HFFc6 (cell line): ENCODE results near the gene PACSIN1. TPM values are rescaled to one million over a fixed set of nuclear protein-coding genes. Genes with fewer than 3 reads are reported as not detected.

ENCODE experiments used
- DNase-seq: peaks from one replicate; pipeline ENCODE4 v3.0.0-alpha.2; 2018
- H3K27ac Mint-ChIP-seq: 2 replicates; pipeline ENCODE4 v1.8.0; 2020; ENCODE audit warnings: mild to moderate bottlenecking, mixed read lengths
- H3K27me3 Mint-ChIP-seq: 2 replicates; pipeline ENCODE4 v1.8.0; 2021; ENCODE audit warnings: mild to moderate bottlenecking, moderate library complexity, mixed read lengths; ENCODE audit not compliant: insufficient read depth
- H3K36me3 Mint-ChIP-seq: 2 replicates; pipeline ENCODE4 v1.8.0; 2021; ENCODE audit warnings: low read depth, mixed read lengths
- H3K4me1 Mint-ChIP-seq: 2 replicates; pipeline ENCODE4 v1.8.0; 2020; ENCODE audit warnings: low read depth, mixed read lengths
- H3K4me3 Mint-ChIP-seq: 2 replicates; pipeline ENCODE4 v1.8.0; 2020; ENCODE audit warnings: mild to moderate bottlenecking, moderate library complexity, mixed read lengths
- H3K9me3 Mint-ChIP-seq: 2 replicates; pipeline ENCODE4 v1.8.0; 2020; ENCODE audit warnings: mild to moderate bottlenecking, mixed read lengths
- total RNA-seq, 6 experiments: library from RNA; stranded (reverse); fragmentation: NEBNext Ultra II Directional; extraction: Animal tissue kit (Norgen Biotek cat#: 25700); gene quantifications; 2 replicates in 1 of 6; 3 replicates in 5 of 6; pipeline ENCODE4 v1.2.3, GENCODE V29; 2021
- TF ChIP-seq, protein P1 (sequence below): fragments of 200-600 bp; sonication (generic); IDR thresholded peaks from 2 replicates; pipeline ENCODE4 v1.5.0; 2021; ENCODE audit warnings: antibody characterized with exemption, mild to moderate bottlenecking

The PACSIN1 gene
- total RNA-seq, 6 experiments from 2014 or later, result not detected

DNA sequence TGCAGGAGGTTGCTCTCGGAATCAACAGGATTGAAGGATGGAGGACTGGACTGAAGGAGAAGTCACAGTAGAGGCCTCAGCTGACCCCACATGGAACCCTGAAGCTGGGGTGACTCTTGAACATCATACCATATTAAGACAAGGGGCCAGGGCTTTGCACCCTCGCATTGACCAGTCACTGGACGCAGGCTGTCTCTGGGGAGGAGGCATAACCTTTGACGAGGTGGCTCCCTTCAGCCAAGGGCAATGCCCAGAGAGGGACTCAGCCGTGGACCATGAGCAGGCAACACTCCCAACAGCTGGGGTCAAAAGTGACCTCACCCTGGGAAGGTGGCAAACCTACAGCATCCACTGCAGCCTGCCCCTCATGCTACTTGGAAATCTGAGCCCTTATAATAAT is 21.7 kb downstream of the PACSIN1 start:
- no peak for DNase-seq
- TF ChIP-seq, protein P1, sequence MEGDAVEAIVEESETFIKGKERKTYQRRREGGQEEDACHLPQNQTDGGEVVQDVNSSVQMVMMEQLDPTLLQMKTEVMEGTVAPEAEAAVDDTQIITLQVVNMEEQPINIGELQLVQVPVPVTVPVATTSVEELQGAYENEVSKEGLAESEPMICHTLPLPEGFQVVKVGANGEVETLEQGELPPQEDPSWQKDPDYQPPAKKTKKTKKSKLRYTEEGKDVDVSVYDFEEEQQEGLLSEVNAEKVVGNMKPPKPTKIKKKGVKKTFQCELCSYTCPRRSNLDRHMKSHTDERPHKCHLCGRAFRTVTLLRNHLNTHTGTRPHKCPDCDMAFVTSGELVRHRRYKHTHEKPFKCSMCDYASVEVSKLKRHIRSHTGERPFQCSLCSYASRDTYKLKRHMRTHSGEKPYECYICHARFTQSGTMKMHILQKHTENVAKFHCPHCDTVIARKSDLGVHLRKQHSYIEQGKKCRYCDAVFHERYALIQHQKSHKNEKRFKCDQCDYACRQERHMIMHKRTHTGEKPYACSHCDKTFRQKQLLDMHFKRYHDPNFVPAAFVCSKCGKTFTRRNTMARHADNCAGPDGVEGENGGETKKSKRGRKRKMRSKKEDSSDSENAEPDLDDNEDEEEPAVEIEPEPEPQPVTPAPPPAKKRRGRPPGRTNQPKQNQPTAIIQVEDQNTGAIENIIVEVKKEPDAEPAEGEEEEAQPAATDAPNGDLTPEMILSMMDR, result no peak
- H3K36me3 Mint-ChIP-seq, result no peaks in the 10 kb centered on the region
- no peak overlapping the region for H3K4me3 Mint-ChIP-seq
- H3K9me3 Mint-ChIP-seq, result no peaks in the 10 kb centered on the region
- H3K27ac Mint-ChIP-seq, result no peak overlapping the region
- peaks cover 21% of the 10 kb centered on the region for H3K27me3 Mint-ChIP-seq
- peaks cover 5% of the 10 kb centered on the region; the same call in 1 of the 2 replicates for H3K4me1 Mint-ChIP-seq

DNA sequence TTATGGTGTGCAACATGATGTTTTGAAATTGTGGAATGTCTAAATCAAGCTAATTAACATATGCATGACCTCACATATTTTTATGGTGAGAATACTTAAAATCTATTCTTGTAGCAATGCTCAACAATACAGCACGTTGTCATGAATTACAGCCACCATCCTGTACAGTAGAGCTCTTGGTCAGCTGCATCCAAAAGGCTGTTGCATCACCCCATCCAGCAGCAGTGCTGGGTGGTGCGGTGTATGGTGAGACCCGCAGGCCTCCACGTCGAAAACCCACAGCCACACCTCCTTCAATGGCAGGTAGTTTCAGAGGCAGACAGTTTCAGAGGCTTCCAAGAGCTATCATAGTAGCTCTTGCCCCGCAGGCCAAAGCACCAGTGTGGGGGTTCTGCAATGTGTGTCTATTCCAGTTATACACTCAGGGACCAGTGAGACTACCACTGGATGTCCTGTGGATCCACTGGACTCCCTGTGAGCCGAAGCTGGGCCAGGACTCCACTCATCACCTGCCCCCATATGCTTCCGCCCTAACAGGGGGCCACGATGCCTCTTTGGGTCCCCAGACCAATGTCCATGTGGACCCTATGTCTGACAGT is 23.4 kb downstream of the PACSIN1 start:
- H3K27ac Mint-ChIP-seq, result no peak overlapping the region
- no peak for DNase-seq

DNA sequence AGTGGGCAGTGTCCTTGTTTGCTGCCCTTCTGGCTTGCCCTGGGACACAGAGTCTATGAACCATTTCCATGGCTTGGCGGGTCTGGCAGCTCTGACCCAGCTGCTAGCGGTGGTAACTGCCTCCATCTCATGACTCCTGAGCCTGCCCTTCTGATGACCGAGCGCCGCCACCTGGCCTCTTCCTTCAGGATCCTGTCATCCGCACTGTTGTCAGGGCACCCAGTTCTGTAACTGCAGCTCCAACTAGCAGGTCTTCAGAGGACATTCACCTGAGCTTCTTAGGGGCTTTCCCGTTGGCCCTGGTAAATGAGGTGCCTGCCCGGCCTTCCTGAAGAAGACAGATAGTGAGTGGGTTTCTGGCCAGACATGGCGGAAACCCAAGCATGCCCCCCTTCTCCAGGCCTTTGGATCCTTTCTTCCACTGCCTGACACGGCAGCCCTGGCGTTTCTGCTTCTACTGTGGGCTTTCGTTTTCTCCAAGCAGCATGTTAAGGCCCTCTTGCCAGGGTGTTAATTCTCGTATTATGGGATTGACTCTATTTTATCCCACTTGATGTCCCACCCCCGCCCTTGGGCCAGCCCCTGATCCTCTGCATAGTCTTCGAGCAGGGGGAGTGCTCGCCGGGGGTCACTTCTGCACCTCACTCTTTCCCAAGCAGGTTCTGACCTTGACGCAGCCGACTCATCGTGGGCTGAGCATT is 24.7 kb downstream of the PACSIN1 start:
- TF ChIP-seq, protein P1, result no peak
- H3K4me3 Mint-ChIP-seq, result no peak overlapping the region
- no peak for DNase-seq
- no peaks in the 10 kb centered on the region for H3K36me3 Mint-ChIP-seq
- peaks cover 35% of the 10 kb centered on the region for H3K27me3 Mint-ChIP-seq
- no peaks in the 10 kb centered on the region for H3K9me3 Mint-ChIP-seq
- H3K27ac Mint-ChIP-seq, result no peak overlapping the region
- peaks cover 5% of the 10 kb centered on the region; the same call in 1 of the 2 replicates for H3K4me1 Mint-ChIP-seq

More for the DNA sequence above, 23.4 kb downstream of the PACSIN1 start:
- H3K4me3 Mint-ChIP-seq, result no peak overlapping the region
- peaks cover 5% of the 10 kb centered on the region; the same call in 1 of the 2 replicates for H3K4me1 Mint-ChIP-seq
- peaks cover 30% of the 10 kb centered on the region for H3K27me3 Mint-ChIP-seq
- no peaks in the 10 kb centered on the region for H3K36me3 Mint-ChIP-seq
- H3K9me3 Mint-ChIP-seq, result no peaks in the 10 kb centered on the region
- TF ChIP-seq, protein P1, result no peak

DNA sequence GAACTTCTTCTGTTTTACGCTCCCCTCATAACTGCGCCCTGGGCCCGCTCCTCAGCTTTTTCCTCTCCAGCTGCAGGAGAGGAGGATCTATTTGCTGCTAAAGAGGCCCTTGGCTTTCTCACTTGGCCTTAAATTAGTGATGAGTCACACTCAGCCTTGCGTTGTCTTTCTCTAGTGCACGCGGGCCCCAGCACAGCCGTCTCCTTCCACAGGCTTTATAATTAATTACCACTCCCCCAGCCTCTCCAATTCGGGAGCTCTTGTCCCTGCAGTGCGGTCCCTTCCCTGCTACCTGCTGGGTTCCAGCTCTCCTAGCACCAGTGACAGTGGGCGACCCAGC is 25.2 kb downstream of the PACSIN1 start:
- H3K4me3 Mint-ChIP-seq, result no peak overlapping the region
- DNase-seq, result no peak
- H3K27ac Mint-ChIP-seq, result no peak overlapping the region
- H3K27me3 Mint-ChIP-seq, result peaks cover 35% of the 10 kb centered on the region
- TF ChIP-seq, protein P1, result no peak
- H3K9me3 Mint-ChIP-seq, result no peaks in the 10 kb centered on the region
- peaks cover 5% of the 10 kb centered on the region; the same call in 1 of the 2 replicates for H3K4me1 Mint-ChIP-seq
- no peaks in the 10 kb centered on the region for H3K36me3 Mint-ChIP-seq

DNA sequence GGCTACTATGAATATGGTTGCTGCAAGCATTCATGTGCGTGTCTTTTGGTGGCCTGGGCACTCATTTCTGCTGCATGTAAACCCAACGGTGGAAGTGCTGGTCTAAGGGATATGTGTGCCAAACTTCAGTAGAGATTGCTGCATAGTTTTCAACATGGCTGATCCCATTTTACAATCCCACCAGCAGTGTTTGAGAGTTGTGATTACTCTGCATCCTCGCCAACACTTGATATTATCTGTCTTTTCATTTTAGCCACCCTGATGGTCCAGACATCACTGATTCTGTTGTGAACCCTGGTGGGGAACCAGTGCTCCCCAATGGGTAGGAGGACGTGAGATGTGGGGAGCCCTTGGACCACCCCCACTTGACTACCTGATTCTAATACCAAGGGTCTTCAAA is 27.5 kb downstream of the PACSIN1 start:
- Mint-ChIP-seq H3K36me3 (no peaks in the 10 kb centered on the region), H3K4me1 (peaks cover 5% of the 10 kb centered on the region; the same call in 1 of the 2 replicates), H3K27ac (no peak overlapping the region), H3K9me3 (no peaks in the 10 kb centered on the region), H3K27me3 (peaks cover 35% of the 10 kb centered on the region), H3K4me3 (no peak overlapping the region)
- no peak for DNase-seq
- TF ChIP-seq, protein P1, result no peak
